Endothelial cell of umbilical vein (primary cell): ENCODE results near the gene MAPK11. TPM values are rescaled to one million over a fixed set of nuclear protein-coding genes. Genes with fewer than 3 reads are reported as not detected.

Experiments
- BruUV-seq: library from RNA; stranded (reverse); fragments of 400-500 nt; replicated peaks from 2 replicates; lab custom pipeline; 2021; lab: Mats Ljungman, UMichigan
- CTCF ChIA-PET: fragments of 300-600, 350-600 bp; sonication (Branson Sonifier 250); formaldehyde crosslinking; loops from one replicate; lab custom pipeline; 2021; ENCODE audit warnings: antibody characterized with exemption, inconsistent platforms; lab: Charles Lee
- POLR2A ChIA-PET: fragments of 300-600, 350-600 bp; sonication (Branson Sonifier 250); formaldehyde crosslinking; loops from one replicate; lab custom pipeline; 2021; ENCODE audit warnings: antibody characterized with exemption, inconsistent platforms; lab: Charles Lee
- DNase-seq: peaks from one replicate; pipeline ENCODE4 v3.0.0-alpha.2; 2011; ENCODE audit warnings: low read depth, low spot score
- FAIRE-seq: peaks from 2 replicates; lab custom pipeline; 2011; peaks lifted over from hg19 to GRCh38; lab: Jason Lieb, UNC
- H2AFZ ChIP-seq: 2 replicates; pipeline ENCODE4 v1.6.0; 2012; ENCODE audit warnings: low read depth, low read length, control low read depth, inconsistent platforms
- H3K27ac ChIP-seq: 2 replicates; pipeline ENCODE4 v1.5.1; 2011; ENCODE audit warnings: low read depth, mild to moderate bottlenecking, control low read depth, low read length, moderate library complexity; ENCODE audit not compliant: insufficient read depth
- H3K27me3 ChIP-seq, 2 experiments: 2 replicates each; pipeline versions ENCODE4 v1.6.0 to v1.6.1; 2011; ENCODE audit warnings: low read length in 2 of 2, mixed read lengths in 1 of 2; ENCODE audit not compliant: control insufficient read depth in 2 of 2, insufficient read depth in 2 of 2
- H3K36me3 ChIP-seq, 2 experiments: 2 replicates in 1 of 2; 3 replicates in 1 of 2; pipeline ENCODE4 v1.5.1; 2011; ENCODE audit warnings: low read length in 2 of 2, mild to moderate bottlenecking in 1 of 2, moderate library complexity in 1 of 2; ENCODE audit not compliant: control insufficient read depth in 2 of 2, insufficient read depth in 2 of 2; ENCODE audit errors: extremely low read depth in 1 of 2
- H3K4me1 ChIP-seq: 3 replicates; pipeline ENCODE4 v1.5.1; 2011; ENCODE audit warnings: mild to moderate bottlenecking, low read length; ENCODE audit not compliant: control insufficient read depth, insufficient read depth; ENCODE audit errors: extremely low read depth
- H3K4me2 ChIP-seq: 2 replicates; pipeline ENCODE4 v1.6.1; 2011; ENCODE audit warnings: low read length, control low read depth, mixed read lengths; ENCODE audit not compliant: insufficient read depth
- H3K4me3 ChIP-seq, 3 experiments: fragments of 200-600 bp in 1 of 3; sonication (generic), shearing (Covaris generic) in 1 of 3; replicated peaks in 1 of 3; 2 replicates each; pipeline ENCODE4 v1.5.1; 2011 to 2016; ENCODE audit warnings: control low read depth in 3 of 3, low read length in 3 of 3, mild to moderate bottlenecking in 2 of 3, inconsistent platforms in 1 of 3, low read depth in 1 of 3, moderate library complexity in 1 of 3; ENCODE audit not compliant: insufficient read depth in 1 of 3
- H3K79me2 ChIP-seq: 2 replicates; pipeline ENCODE4 v1.6.0; 2012; ENCODE audit warnings: low read length, inconsistent platforms; ENCODE audit not compliant: control insufficient read depth, insufficient read depth
- H3K9ac ChIP-seq: replicated peaks from 2 replicates; pipeline ENCODE3; 2011; ENCODE audit warnings: low read length, control low read depth; ENCODE audit not compliant: insufficient read depth; ENCODE audit errors: extremely low read depth
- H3K9me1 ChIP-seq: replicated peaks from 3 replicates; pipeline ENCODE4 v1.6.0; 2011; ENCODE audit warnings: mild to moderate bottlenecking, low read length; ENCODE audit not compliant: control insufficient read depth, insufficient read depth; ENCODE audit errors: extremely low read depth
- H3K9me3 ChIP-seq: replicated peaks from 2 replicates; pipeline ENCODE4 v1.5.1; 2012; ENCODE audit warnings: low read length, inconsistent platforms; ENCODE audit not compliant: control insufficient read depth, insufficient read depth
- H4K20me1 ChIP-seq: replicated peaks from 2 replicates; pipeline ENCODE3; 2011; ENCODE audit warnings: mild to moderate bottlenecking, low read length; ENCODE audit not compliant: control insufficient read depth, insufficient read depth; ENCODE audit errors: extremely low read depth
- EZH2 ChIP-seq: IDR thresholded peaks from 2 replicates; pipeline ENCODE4 v1.6.1; 2012; ENCODE audit warnings: borderline replicate concordance, low read depth, mild to moderate bottlenecking, moderate library complexity, low read length, inconsistent platforms; ENCODE audit not compliant: severe bottlenecking
- FOS ChIP-seq: IDR thresholded peaks from 2 replicates; pipeline ENCODE4 v1.6.1; 2011; ENCODE audit warnings: mild to moderate bottlenecking, low read length, moderate library complexity, borderline replicate concordance; ENCODE audit not compliant: insufficient read depth
- GATA2 ChIP-seq: IDR thresholded peaks from 2 replicates; pipeline ENCODE4 v1.7.0; 2011; ENCODE audit warnings: low read depth, mild to moderate bottlenecking, moderate library complexity, mixed read lengths, low read length; ENCODE audit not compliant: insufficient read length, insufficient read depth
- JUN ChIP-seq: IDR thresholded peaks from 2 replicates; pipeline ENCODE4 v1.6.1; 2011; ENCODE audit warnings: borderline replicate concordance, low read depth; ENCODE audit not compliant: insufficient read length, insufficient read depth
- MYC ChIP-seq: IDR thresholded peaks from one replicate; pipeline ENCODE4 v1.6.1; 2011; ENCODE audit warnings: mild to moderate bottlenecking, low read depth, low read length
- POLR2A ChIP-seq: IDR thresholded peaks from 2 replicates; pipeline ENCODE4 v1.6.1; 2012; ENCODE audit warnings: low read depth, mild to moderate bottlenecking, control low read depth, low read length
- POLR2AphosphoS5 ChIP-seq: IDR thresholded peaks from 2 replicates; pipeline ENCODE4 v1.6.1; 2012; ENCODE audit warnings: low read depth, mild to moderate bottlenecking, control low read depth, low read length, moderate library complexity; ENCODE audit not compliant: insufficient read depth
- dilution Hi-C: fragments of 300-500 bp; cut with MboI; formaldehyde crosslinking; loops from one replicate; pipeline ENCODE4 v1.15.0; 2019; ENCODE audit warnings: low sequenced_read_pairs; ENCODE audit not compliant: extremely low pct_ligation_motif_present
- intact Hi-C: fragments of 100-400 bp; cut with micrococcal nuclease; formaldehyde crosslinking; loops from one replicate; pipeline ENCODE4 v1.10.0; 2022
- polyA plus RNA-seq, 4 experiments: library from polyadenylated mRNA; depleted of rRNA in 3 of 4; stranded (reverse) in 3 of 4; unstranded in 1 of 4; fragments of >200 nt; gene quantifications; 2 replicates each; pipeline versions ENCODE4 v1.2.1 to v1.2.3, GENCODE V29; 2011 to 2012; ENCODE audit warnings: missing spikeins in 1 of 4
- total RNA-seq: library from RNA; stranded (reverse); gene quantifications from 2 replicates; pipeline ENCODE4 v1.2.3, GENCODE V29; 2021
- TF ChIP-seq, protein P1 (sequence below): IDR thresholded peaks from 2 replicates; pipeline ENCODE4 v1.6.1; 2011; ENCODE audit not compliant: insufficient read depth, insufficient read length
- TF ChIP-seq, protein P2 (sequence below), 2 donors: IDR thresholded peaks; 1 replicate in 1 of 2; 2 replicates in 1 of 2; pipeline ENCODE4 v1.5.1; 2011; ENCODE audit warnings: low read length in 2 of 2, mild to moderate bottlenecking in 2 of 2, moderate library complexity in 2 of 2, control low read depth in 1 of 2, inconsistent platforms in 1 of 2, low read depth in 1 of 2; ENCODE audit not compliant: insufficient read depth in 1 of 2; ENCODE audit errors: extremely low read depth in 1 of 2

MAPK11 gene
- total and polyA plus RNA-seq, 2 donors (not counting 3 experiments of a cell fraction or from before 2014, with no cell fraction given) = 22.8 to 26.3 TPM

GRCh38 chr22:50216684-50217520 lies 53.3 kb downstream of the MAPK11 start:
- intact Hi-C loops = no loop called here
- H3K9ac ChIP-seq = no peak overlapping the region
- H3K79me2 ChIP-seq = peaks cover 21% of the 10 kb centered on the region
- H3K9me3 ChIP-seq = no peaks in the 10 kb centered on the region
- no peaks in the 10 kb centered on the region for H3K4me1 ChIP-seq
- no peaks in the 10 kb centered on the region for H3K27me3 ChIP-seq
- BruUV-seq = no TSS peak
- dilution Hi-C loops = no loop called here
- no peak overlapping the region for H3K4me3 ChIP-seq
- no peak overlapping the region for H2AFZ ChIP-seq
- TF ChIP-seq MYC (no peak), JUN (no peak), POLR2A (no peak), GATA2 (no peak), FOS (no peak), POLR2AphosphoS5 (no peak), EZH2 (no peak)
- TF ChIP-seq, protein P1, sequence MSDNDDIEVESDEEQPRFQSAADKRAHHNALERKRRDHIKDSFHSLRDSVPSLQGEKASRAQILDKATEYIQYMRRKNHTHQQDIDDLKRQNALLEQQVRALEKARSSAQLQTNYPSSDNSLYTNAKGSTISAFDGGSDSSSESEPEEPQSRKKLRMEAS = no peak
- TF ChIP-seq, protein P2, sequence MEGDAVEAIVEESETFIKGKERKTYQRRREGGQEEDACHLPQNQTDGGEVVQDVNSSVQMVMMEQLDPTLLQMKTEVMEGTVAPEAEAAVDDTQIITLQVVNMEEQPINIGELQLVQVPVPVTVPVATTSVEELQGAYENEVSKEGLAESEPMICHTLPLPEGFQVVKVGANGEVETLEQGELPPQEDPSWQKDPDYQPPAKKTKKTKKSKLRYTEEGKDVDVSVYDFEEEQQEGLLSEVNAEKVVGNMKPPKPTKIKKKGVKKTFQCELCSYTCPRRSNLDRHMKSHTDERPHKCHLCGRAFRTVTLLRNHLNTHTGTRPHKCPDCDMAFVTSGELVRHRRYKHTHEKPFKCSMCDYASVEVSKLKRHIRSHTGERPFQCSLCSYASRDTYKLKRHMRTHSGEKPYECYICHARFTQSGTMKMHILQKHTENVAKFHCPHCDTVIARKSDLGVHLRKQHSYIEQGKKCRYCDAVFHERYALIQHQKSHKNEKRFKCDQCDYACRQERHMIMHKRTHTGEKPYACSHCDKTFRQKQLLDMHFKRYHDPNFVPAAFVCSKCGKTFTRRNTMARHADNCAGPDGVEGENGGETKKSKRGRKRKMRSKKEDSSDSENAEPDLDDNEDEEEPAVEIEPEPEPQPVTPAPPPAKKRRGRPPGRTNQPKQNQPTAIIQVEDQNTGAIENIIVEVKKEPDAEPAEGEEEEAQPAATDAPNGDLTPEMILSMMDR (IDR thresholded peaks at IDR 0.05; ENCODE audit: extremely low read depth in 1 of 2, insufficient read depth in 1 of 2, low read depth in 1 of 2, low read length in 2 of 2) = no peak
- peaks cover 28 to 60% of the 10 kb centered on the region in 2 experiments for H3K36me3 ChIP-seq
- DNase-seq (no peak), FAIRE-seq (no peak)
- ChIA-PET POLR2A (no interaction called here), CTCF (no interaction called here)
- no peak overlapping the region for H3K27ac ChIP-seq
- H4K20me1 ChIP-seq = no peaks in the 10 kb centered on the region
- H3K4me2 ChIP-seq = no peak overlapping the region
- no peaks in the 10 kb centered on the region for H3K9me1 ChIP-seq
